Measurements from ENCODE around the gene RAD51B. TPM values are rescaled to one million over a fixed set of nuclear protein-coding genes. Genes with fewer than 3 reads are reported as not detected.

Gene RAD51B
- total and polyA plus RNA-seq, 2 of the 13 experiments (the other 11 are each of a cell fraction or from before 2014, with no cell fraction given) = 7.0 to 9.5 TPM

DNA sequence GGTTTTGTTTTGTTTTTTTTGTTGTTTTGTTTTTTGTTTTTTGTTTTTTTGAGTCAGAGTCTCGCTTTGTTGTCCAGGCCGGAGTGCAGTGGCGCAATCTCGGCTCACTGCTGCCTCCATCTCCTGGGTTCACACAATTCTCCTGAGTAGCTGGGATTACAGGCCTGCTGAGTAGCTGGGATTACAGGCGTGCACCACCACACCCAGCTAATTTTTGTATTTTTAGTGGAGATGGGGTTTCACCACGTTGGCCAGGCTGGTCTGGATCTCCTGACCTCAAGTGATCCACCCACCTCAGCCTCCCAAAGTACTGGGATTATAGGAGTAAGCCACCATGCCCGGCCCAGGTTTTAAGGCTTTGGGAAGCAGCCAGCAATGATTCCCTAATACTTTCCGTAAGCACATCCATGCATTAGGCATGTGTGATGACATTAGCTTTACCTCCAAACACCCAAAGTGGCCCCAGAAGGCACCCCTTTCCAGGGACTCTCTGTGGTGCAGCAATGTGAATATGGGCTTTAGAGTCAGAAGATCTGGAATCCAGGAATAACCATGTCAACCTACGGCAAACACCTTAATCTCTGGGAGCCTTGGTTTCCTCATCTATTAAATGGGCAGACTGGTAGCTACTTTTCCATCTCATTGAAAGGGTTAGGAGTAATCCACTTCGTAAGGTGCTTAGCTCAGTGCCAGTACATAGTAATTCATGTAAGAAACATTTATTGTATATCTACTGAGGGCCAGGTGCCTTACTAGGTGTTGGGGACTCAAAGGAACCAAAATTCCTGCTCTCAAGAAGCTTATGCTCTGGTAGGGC, 820.4 kb downstream of the RAD51B start:
- no TSS peak for BruUV-seq (replicated peaks)
- no peak overlapping the region for H3K9ac ChIP-seq (ENCODE audit: insufficient read depth, low read depth, low read length)

DNA sequence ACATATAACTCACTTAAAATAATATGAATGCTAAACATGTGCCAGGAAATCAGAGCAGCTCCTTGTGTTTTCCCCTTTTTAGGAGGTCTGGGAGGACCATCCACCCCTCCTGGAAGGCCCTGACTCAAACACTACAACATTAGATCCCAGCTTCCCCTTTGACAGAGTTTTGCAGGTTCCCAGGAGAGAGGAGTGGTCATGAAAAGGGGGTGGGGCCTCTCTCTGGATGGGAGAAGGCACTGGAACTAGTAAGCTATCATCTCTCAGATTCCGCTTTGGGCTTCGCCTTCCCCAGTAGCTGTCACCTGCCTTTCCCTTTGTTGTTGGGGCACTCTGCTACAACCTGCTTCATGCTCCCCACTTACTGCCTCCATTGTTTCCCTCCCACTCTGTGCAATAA, 824.1 kb downstream of the RAD51B start:
- intact Hi-C loops (cut with micrococcal nuclease; ENCODE audit: unreplicated experiment) (no loop called here), in situ Hi-C loops (cut with HindIII; ENCODE audit: extremely low pct_ligation_motif_present, low pct_unique_long_range_greater_than_20kb) (no loop called here)
- ChIA-PET CTCF (ENCODE audit: low intra/inter-chr PET ratio, low total read pairs) (no interaction called here), POLR2A (no interaction called here)
- Histone ChIP-seq H3K4me2 (ENCODE audit: low read depth, low read length) (no peak overlapping the region), H2AFZ (ENCODE audit: low read length) (no peak overlapping the region), H3K36me3 (replicated peaks in 1 of 2; ENCODE audit: control insufficient read depth in 1 of 2, insufficient read depth in 2 of 2, low read length in 2 of 2) (no peaks in the 10 kb centered on the region), H4K20me1 (ENCODE audit: insufficient read depth, low read length) (no peaks in the 10 kb centered on the region), H3K9me3 (ENCODE audit: low read length) (peaks cover 15% of the 10 kb centered on the region), H3K27me3 (ENCODE audit: control insufficient read depth in 1 of 2, insufficient read depth in 2 of 2, low read length in 2 of 2) (no peaks in the 10 kb centered on the region), H3K27ac (ENCODE audit: extremely low read length, insufficient read depth, low read length) (no peak overlapping the region), H3K79me2 (ENCODE audit: insufficient read depth, low read length) (no peaks in the 10 kb centered on the region), H3K9ac (ENCODE audit: insufficient read depth, low read depth, low read length) (no peak overlapping the region), H3K4me3 (replicated peaks in 1 of 3; ENCODE audit: insufficient read depth in 1 of 3, low read depth in 2 of 3, low read length in 3 of 3) (no peak overlapping the region), H3K4me1 (ENCODE audit: insufficient read depth, low read length) (peaks cover 12% of the 10 kb centered on the region)
- no peak for TF ChIP-seq NR2F6 (IDR thresholded peaks at IDR 0.05)
- no peak for TF ChIP-seq NR2F6 (CRISPR knock-in tag; IDR thresholded peaks at IDR 0.05)
- no peak for TF ChIP-seq HNRNPH1 (optimal IDR thresholded peaks at IDR 0.05; ENCODE audit: low read depth, low read length)
- WGBS (ENCODE audit: low lambda C conversion rate) = 93% methylated on average over 2 of the region's 2 CpGs
- ATAC-seq = no peak
- no peak for FAIRE-seq
- DNase-seq (ENCODE audit: low spot score) = no peak
- BruUV-seq (replicated peaks) = no TSS peak

More for the DNA sequence above, 820.4 kb downstream of the RAD51B start:
- no peak for FAIRE-seq
- no peak overlapping the region for H3K4me2 ChIP-seq (ENCODE audit: low read depth, low read length)
- no peaks in the 10 kb centered on the region for H3K36me3 ChIP-seq (replicated peaks in 1 of 2; ENCODE audit: control insufficient read depth in 1 of 2, insufficient read depth in 2 of 2, low read length in 2 of 2)
- WGBS (ENCODE audit: low lambda C conversion rate) = 80% methylated on average over 10 of the region's 10 CpGs
- no peak for ATAC-seq
- ChIA-PET CTCF (ENCODE audit: low intra/inter-chr PET ratio, low total read pairs) (no interaction called here), POLR2A (interaction anchor here (1.9 kb wide), 1 partner anchor 33 kb away, joined by 7 read pairs; no protein-coding TSS in a partner anchor)
- H3K79me2 ChIP-seq (ENCODE audit: insufficient read depth, low read length) = no peaks in the 10 kb centered on the region
- no peaks in the 10 kb centered on the region for H4K20me1 ChIP-seq (ENCODE audit: insufficient read depth, low read length)
- no peak overlapping the region for H2AFZ ChIP-seq (ENCODE audit: low read length)
- H3K27me3 ChIP-seq (ENCODE audit: control insufficient read depth in 1 of 2, insufficient read depth in 2 of 2, low read length in 2 of 2) = no peaks in the 10 kb centered on the region
- no peak overlapping the region for H3K4me3 ChIP-seq (replicated peaks in 1 of 3; ENCODE audit: insufficient read depth in 1 of 3, low read depth in 2 of 3, low read length in 3 of 3)
- intact Hi-C loops (cut with micrococcal nuclease; ENCODE audit: unreplicated experiment) (no loop called here), in situ Hi-C loops (cut with HindIII; ENCODE audit: extremely low pct_ligation_motif_present, low pct_unique_long_range_greater_than_20kb) (no loop called here)
- DNase-seq (ENCODE audit: low spot score) = no peak
- TF ChIP-seq ZNF629 (CRISPR knock-in tag; conservative IDR thresholded peaks at IDR 0.05) = peak; percentile 52; the same call in 1 of the 2 replicates
- TF ChIP-seq, protein P1, sequence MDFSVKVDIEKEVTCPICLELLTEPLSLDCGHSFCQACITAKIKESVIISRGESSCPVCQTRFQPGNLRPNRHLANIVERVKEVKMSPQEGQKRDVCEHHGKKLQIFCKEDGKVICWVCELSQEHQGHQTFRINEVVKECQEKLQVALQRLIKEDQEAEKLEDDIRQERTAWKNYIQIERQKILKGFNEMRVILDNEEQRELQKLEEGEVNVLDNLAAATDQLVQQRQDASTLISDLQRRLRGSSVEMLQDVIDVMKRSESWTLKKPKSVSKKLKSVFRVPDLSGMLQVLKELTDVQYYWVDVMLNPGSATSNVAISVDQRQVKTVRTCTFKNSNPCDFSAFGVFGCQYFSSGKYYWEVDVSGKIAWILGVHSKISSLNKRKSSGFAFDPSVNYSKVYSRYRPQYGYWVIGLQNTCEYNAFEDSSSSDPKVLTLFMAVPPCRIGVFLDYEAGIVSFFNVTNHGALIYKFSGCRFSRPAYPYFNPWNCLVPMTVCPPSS (IDR thresholded peaks at IDR 0.05) = no peak
- no peak overlapping the region for H3K27ac ChIP-seq (ENCODE audit: extremely low read length, insufficient read depth, low read length)
- H3K9me3 ChIP-seq (ENCODE audit: low read length) = peaks cover 15% of the 10 kb centered on the region
- H3K4me1 ChIP-seq (ENCODE audit: insufficient read depth, low read length) = peaks cover 42% of the 10 kb centered on the region

All from HepG2 (cell line).